LHCN-M2 (cell line): ENCODE data around the gene FBXO3. TPM values are rescaled to one million over a fixed set of nuclear protein-coding genes. Genes with fewer than 3 reads are reported as not detected.
A peak's percentile ranks its signal among the peaks of the same experiment; 100 is the strongest.

Source experiments
- DNase-seq: peaks from one replicate; pipeline ENCODE4 v3.0.0-alpha.2; 2012; ENCODE audit warnings: low read depth
- total RNA-seq: library from RNA; depleted of rRNA; stranded (reverse); fragments of >200 nt; gene quantifications from 2 replicates; pipeline ENCODE4 v1.2.3, GENCODE V29; 2014; rRNA removed

Gene FBXO3
- total RNA-seq, 1 experiment from 2014 or later = 28.5 TPM

DNA sequence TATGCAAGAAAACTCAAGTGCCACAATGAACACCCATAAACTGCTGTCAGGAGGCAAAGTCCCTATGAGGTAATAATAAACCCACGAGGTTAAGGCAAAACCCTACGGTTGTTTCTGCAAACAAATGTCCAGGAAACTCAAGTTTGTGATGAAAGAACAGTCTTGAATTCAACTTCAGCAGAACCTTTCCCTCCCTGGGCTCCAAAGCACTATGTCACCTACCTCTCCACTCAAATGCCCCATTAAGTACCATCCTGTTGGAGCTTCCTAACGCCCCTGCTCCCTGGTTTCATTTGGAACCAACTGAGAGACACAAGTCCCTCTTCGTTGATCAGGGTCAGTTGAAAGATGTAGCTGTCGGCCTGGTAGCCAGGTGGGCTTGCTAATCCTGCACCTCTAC is 71.1 kb downstream of the FBXO3 start:
- DNase-seq = no peak

GRCh38 chr11:33701302-33702230 is 72.8 kb downstream of the FBXO3 start:
- peak; percentile 91 for DNase-seq

DNA sequence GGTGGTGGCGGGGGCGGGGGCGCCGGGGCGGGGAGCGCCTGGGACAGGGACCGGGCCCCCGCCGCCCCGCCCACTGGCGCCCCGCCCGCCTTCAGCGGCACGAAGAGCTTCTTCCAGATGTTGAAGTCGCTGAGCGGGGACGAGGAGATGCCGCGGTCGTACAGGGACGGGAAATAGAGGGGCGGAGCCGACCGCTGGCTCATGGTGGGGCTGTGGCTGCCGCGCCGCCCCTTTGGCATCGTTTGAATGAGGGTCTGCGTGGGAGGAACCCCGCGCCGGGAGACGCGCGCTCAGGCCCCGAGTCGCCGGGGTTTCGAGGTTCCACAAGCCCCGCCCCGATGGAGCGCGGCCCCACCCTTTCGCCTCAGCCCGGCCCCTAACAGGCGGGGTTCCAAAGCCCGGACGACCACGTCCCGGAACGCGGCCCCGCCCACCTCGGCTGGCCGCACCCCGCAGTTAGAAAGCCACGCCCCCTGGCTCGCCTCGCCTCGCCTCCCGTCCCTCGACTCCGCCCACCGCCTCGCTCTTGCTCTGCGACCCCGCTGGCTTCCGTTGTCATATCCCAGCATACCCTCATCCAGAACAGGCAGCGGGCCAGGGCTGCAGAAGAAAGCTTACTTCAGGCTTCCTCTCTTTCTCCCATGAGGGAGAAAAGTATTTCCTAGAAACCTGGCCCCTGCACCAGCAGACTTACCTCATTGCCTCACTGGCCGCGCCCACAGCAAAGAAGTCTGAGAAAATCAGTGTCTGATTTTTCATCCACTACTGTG is 73.6 kb downstream of the FBXO3 start, which contains the start of gene C11orf91:
C11orf91 (minus strand) TSS at position 325 of the 770 bp plus-strand sequence; CDS start at position 239, 86 bp downstream.
- DNase-seq = peak; percentile 93

- DNase-seq = no peak
These were observed 74.2 kb downstream of the FBXO3 start for GRCh38 chr11:33700063-33700501.

DNA sequence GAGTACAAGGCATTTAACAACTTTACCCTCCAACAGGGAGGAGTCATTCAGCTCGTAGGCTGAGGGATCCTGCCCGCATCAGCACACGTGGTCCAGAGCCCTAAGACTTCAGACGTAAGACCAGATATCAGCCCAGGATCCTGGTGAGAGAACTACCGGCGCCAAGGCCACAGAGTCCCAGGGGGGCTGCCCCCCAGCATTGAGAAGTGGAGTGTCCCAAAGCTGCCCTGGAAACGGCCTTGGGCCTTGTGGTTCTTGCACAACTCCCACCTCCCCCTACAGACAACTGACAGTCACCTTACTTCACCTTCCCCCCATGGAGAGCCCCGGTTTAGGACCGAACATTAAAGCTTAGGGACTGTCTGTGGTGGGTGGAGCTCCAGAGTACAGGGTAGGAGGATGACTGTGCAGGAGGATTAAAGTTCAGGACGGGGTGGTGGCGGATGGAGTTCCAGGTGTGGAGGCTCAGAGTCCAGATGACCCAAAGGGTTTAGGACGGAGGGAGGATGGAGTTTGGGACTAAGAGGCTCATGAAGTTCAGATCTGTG is 74.7 kb downstream of the FBXO3 start:
- DNase-seq = no peak

DNA sequence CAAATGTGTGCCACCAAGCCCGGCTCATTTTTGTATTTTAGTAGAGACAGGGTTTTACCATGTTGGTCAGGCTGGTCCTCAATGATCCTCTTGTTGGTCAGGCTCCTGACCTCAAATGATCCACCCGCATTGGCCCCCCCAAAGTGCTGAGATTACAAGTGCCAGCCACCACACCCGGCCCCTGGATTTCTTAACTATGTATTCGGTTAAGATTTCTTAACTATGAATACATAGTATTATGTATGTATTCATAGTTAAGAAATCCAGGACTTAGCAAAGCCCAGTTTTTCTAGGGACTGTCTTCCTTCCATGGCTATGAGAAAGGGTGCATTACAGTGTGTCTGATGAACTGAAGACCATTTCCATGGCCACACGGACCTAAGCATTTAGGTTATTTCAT is 75.4 kb downstream of the FBXO3 start:
- no peak for DNase-seq

DNA sequence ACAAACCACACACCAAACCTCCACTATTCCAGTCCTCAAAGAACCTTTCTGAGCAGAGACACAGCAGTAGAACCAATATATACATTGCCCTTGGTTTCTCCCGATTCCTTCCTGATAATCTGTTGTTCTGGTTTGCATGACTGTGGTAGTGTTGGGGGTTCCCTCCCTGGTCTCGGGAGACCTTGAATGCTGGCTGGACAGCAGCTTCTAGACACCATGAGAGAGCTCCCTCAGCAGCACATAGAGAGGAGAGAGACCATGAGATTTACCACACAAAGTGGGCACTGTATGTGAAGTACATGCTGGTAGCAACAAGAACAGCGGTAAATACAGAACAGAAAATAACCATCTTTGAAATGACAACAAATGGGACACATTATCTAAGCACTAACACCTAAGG is 76.3 kb downstream of the FBXO3 start:
- DNase-seq = no peak

- DNase-seq = no peak
These were observed 77.2 kb downstream of the FBXO3 start for GRCh38 chr11:33696931-33697638.

DNA sequence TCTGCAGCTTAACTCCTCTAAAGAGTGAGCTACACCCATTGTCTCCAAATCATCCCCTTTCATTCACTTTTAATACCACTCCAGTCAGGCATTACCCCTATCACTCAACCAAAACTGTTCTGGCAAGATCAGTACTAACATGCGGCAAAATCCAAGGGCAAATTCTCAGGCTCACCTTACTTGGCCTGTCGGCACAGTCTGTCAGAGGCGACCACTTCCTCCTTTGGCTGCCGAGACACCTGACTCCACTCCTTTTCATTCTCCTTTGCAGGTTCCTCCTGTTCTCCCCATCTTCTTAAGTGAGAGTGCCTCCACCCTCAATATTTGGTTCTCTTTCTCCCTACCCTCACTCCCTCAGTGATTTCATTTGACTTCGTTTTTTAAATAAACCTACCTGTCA is 77.9 kb downstream of the FBXO3 start:
- no peak for DNase-seq

DNA sequence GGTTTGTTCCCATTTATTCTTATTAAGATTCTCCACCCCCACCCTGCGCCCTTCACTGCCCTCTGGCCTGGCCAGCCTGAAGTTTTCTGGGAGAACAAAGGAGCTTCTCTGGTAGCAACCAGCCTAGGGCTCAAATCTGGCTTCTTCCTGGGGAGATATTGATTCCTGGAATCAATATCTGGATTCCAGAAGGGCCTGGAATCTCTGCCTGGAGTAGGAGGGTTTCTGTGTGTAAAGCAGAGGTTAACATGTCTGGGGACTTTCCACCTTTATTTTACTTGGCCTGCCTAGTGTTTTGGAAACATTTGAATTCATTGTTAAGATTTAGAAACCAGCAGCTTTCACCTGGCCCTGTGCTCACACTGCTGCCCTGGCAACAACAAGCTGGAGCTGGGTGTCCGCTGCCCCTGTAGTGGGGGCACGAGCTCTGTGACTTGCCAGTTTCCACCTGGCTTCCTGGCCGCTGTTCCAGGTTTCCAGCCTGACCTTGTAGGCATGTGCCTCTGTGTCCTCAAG is 79.2 kb downstream of the FBXO3 start:
- no peak for DNase-seq

GRCh38 chr11:33694346-33695050 is 79.8 kb downstream of the FBXO3 start:
- DNase-seq = no peak

DNA sequence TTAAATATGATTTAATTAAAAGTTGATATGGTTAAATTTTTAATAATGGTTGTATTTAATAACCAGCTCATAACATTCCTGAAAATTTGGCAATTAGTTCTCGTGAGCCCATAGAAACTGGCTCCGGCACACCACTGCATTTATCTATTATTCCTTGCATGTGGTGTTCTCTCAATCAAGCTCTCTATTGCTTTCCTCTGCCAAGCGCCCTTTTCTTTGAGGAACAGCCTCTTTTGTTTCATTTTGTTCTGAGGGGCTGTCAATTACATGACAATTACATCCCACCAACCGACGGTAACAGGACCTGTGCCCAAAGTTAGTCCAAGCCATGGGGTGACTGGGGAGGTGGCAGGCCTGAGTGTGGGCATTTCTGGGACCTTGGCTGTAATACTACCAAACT is 81.8 kb downstream of the FBXO3 start:
- DNase-seq = no peak

GRCh38 chr11:33692013-33692504 is 82.3 kb downstream of the FBXO3 start:
- peak; percentile 98 for DNase-seq

DNA sequence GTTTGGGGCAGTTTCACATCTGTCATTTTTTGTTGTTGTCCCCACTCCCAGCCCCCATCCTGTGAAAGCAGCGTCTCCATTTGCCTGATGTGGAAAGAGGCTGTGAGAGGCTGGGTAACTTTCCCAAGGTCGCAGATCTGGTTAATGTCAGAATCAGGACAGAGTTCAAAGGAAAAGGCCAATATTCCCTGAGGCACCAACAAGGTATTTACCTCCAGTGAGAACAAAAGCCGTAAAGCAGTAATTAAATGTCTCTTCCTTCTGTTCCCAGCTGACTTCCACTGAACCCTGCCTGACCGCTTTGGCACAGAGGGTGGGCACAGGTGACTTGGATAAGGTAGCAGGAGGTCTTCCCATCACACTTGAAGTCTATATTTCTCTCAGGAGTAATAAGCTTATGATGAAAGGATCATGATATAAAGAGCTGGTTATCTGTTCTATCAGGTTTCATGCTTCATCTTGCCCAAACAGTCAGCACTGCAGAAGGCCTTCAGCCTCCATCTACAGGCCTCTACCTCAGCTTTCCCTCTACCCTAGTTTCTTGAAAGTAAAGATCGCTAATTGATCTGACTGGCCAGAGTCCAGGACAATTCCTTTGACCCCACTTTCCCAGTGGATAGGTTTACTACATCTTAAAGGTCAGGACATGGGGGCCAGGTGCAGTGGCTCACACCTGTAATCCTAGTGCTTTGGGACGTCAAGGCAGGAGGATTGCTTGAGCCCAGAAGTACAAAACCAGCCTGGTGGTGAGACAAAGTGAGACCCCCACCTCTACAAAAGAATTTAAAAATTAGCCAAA is 83.1 kb downstream of the FBXO3 start:
- DNase-seq = no peak

Other genes starting within 250 kb of the FBXO3 start
- 1.1 TPM in 1 of 2 replicates, not detected in the other for gene C11orf91, start 73.7 kb downstream of the FBXO3 start, total RNA-seq
- 827 and 995 TPM in 2 replicates for gene CD59, start 38.1 kb downstream of the FBXO3 start, total RNA-seq
- 0.83 and 3.4 TPM in 2 replicates for gene LMO2, start 117.6 kb upstream of the FBXO3 start, total RNA-seq